Thyroid gland (tissue), 4 donors: ENCODE results near the gene VSNL1. TPM values are rescaled to one million over a fixed set of nuclear protein-coding genes. Genes with fewer than 3 reads are reported as not detected.

Experiments
- DNase-seq, 2 donors: peaks; one replicate each; pipeline ENCODE4 v3.0.0-alpha.2; 2019
- H3K27ac ChIP-seq, 3 donors: fragments of 200-600 bp; sonication (generic); 1 replicate in 2 of 3; 2 replicates in 1 of 3; pipeline ENCODE4 v1.5.1; 2016 to 2019; ENCODE audit warnings: mild to moderate bottlenecking in 1 of 3, moderate library complexity in 1 of 3
- H3K27me3 ChIP-seq: fragments of 200-600 bp; sonication (generic); one replicate; pipeline ENCODE4 v1.5.1; 2019
- H3K36me3 ChIP-seq, 2 donors: fragments of 200-600 bp; sonication (generic); one replicate each; pipeline ENCODE4 v1.5.1; 2016 to 2019
- H3K4me1 ChIP-seq, 2 donors: fragments of 200-600 bp; sonication (generic); one replicate each; pipeline ENCODE4 v1.5.1; 2017 to 2019
- H3K4me3 ChIP-seq, 3 donors: fragments of 200-600 bp; sonication (generic); replicated peaks in 1 of 3; 1 replicate in 2 of 3; 2 replicates in 1 of 3; pipeline ENCODE4 v1.5.1; 2016; ENCODE audit warnings: mild to moderate bottlenecking in 1 of 3
- H3K9me3 ChIP-seq: fragments of 200-600 bp; sonication (generic); one replicate; pipeline ENCODE4 v1.5.1; 2017
- CTCF ChIP-seq, 6 experiments: fragments of 200-600 bp in 3 of 6; fragments of 450-650 bp in 3 of 6; sonication (generic) in 3 of 6; IDR thresholded peaks; one replicate each; pipeline ENCODE4 v1.5.1; 2016 to 2019; ENCODE audit warnings: antibody characterized with exemption in 6 of 6, mild to moderate bottlenecking in 2 of 6, inconsistent platforms in 1 of 6, moderate library complexity in 1 of 6
- POLR2A ChIP-seq, 2 donors: fragments of 450-650 bp; IDR thresholded peaks; one replicate each; pipeline ENCODE4 v1.6.1; 2017; ENCODE audit warnings: antibody characterized with exemption in 2 of 2, mild to moderate bottlenecking in 2 of 2, moderate library complexity in 1 of 2
- WGBS, 2 donors: methylation state at CpG; one replicate each; pipeline ENCODE4 v1.1.5; 2017; 5-methylcytosine and 5-hydroxymethylcytosine counted together
- intact Hi-C: fragments of 100-400 bp; cut with DNase I; formaldehyde crosslinking; loops from one replicate; pipeline ENCODE4 v1.15.1; 2023
- total RNA-seq, 4 donors: library from RNA; depleted of rRNA; stranded (reverse); fragments of >200 nt; gene quantifications; one replicate each; pipeline ENCODE4 v1.2.3, GENCODE V29; 2016

Gene VSNL1
- total RNA-seq, 4 donors from 2014 or later: 0.33 to 0.45 TPM; not detected in 2

GRCh38 chr2:17592731-17593409 lies 52.4 kb downstream of the VSNL1 start:
- 83 to 84% methylated on average over 2 of the region's 2 CpGs for whole genome bisulfite sequencing, 2 donors
- intact Hi-C loops: no loop called here
- no peaks in the 10 kb centered on the region for H3K9me3 ChIP-seq
- no peak for TF ChIP-seq CTCF (IDR thresholded peaks at IDR 0.05)
- no peak for TF ChIP-seq POLR2A (IDR thresholded peaks at IDR 0.05)
- no peaks in the 10 kb centered on the region for H3K4me1 ChIP-seq
- H3K36me3 ChIP-seq: no peaks in the 10 kb centered on the region
- no peak overlapping the region for H3K27ac ChIP-seq
- no peak overlapping the region for H3K4me3 ChIP-seq
- DNase-seq: no peak
- no peaks in the 10 kb centered on the region for H3K27me3 ChIP-seq

- H3K9me3 ChIP-seq: no peaks in the 10 kb centered on the region
- no peaks in the 10 kb centered on the region for H3K4me1 ChIP-seq
- 92 to 94% methylated on average over 2 of the region's 2 CpGs for WGBS, 2 donors
- H3K27me3 ChIP-seq: no peaks in the 10 kb centered on the region
- no peak overlapping the region for H3K4me3 ChIP-seq
- no peak overlapping the region for H3K27ac ChIP-seq
- no peak for TF ChIP-seq CTCF (IDR thresholded peaks at IDR 0.05)
- TF ChIP-seq POLR2A (IDR thresholded peaks at IDR 0.05): no peak
- no peaks in the 10 kb centered on the region for H3K36me3 ChIP-seq
- intact Hi-C loops: no loop called here
- DNase-seq: no peak
Measured at GRCh38 chr2:17593445-17593840, 52.9 kb downstream of the VSNL1 start.

DNA sequence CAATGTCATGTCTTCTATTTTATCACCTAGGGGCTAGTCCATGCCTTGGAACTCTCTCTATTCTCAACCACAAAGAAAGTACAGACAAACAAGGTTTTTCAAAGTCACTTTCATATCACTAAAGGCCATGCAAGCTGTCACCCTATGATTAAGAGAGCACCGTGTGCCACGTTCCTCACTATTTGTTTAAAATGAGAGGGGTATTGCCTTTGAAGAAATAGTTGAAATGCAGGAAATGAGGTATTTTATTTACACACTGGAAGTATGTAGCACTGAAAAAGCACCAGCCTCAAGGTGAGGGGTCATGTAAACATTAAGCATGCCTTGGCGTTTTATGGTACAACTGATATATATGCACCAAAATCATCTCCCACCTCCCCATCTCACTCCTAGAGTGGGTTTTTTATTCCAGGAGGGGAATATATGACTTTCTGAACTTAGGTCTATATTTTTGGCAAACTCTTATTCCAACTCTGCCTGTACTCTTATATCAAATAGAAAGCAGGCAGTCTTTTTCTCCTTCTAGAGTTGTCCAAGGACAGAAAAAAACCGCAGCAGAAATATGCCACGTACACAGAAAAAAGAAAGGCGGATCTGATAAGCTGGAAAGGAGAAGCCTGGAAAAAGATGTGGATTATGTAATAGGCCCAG lies 53.5 kb downstream of the VSNL1 start:
- Histone ChIP-seq H3K4me3 (no peak overlapping the region), H3K9me3 (no peaks in the 10 kb centered on the region), H3K36me3 (no peaks in the 10 kb centered on the region), H3K27ac (no peak overlapping the region), H3K27me3 (no peaks in the 10 kb centered on the region), H3K4me1 (no peaks in the 10 kb centered on the region)
- TF ChIP-seq CTCF (IDR thresholded peaks at IDR 0.05) (no peak), POLR2A (IDR thresholded peaks at IDR 0.05) (no peak)
- intact Hi-C loops: no loop called here
- DNase-seq: no peak
- WGBS, 2 donors: 60 to 65% methylated on average over 6 of the region's 6 CpGs

GRCh38 chr2:17594533-17595401 lies 54.3 kb downstream of the VSNL1 start:
- no peaks in the 10 kb centered on the region for H3K36me3 ChIP-seq
- H3K4me3 ChIP-seq: no peak overlapping the region
- no peaks in the 10 kb centered on the region for H3K27me3 ChIP-seq
- no peaks in the 10 kb centered on the region for H3K9me3 ChIP-seq
- intact Hi-C loops: no loop called here
- H3K4me1 ChIP-seq: no peaks in the 10 kb centered on the region
- TF ChIP-seq CTCF (IDR thresholded peaks at IDR 0.05): no peak
- TF ChIP-seq POLR2A (IDR thresholded peaks at IDR 0.05): no peak
- 55 to 61% methylated on average over 7 of the region's 7 CpGs for WGBS, 2 donors
- DNase-seq: no peak
- H3K27ac ChIP-seq: no peak overlapping the region
